ENCODE results near the gene LETM1.

- TF ChIP-seq POLR2AphosphoS5 (IDR thresholded peaks at IDR 0.05; ENCODE audit: low read depth, low read length) (no peak), REST (IDR thresholded peaks at IDR 0.05; ENCODE audit: insufficient read depth in 1 of 2, low read depth in 2 of 2, low read length in 2 of 2) (no peak)
Measured at GRCh38 chr4:1806223-1806564, 49.8 kb downstream of the LETM1 start.

All from PFSK-1 (cell line).